Thoracic aorta (tissue), 2 donors: ENCODE data around the gene SEC14L5. TPM values are rescaled to one million over a fixed set of nuclear protein-coding genes. Genes with fewer than 3 reads are reported as not detected.

Experiments
- ATAC-seq: fragments of 150-250 bp; one replicate; pipeline ENCODE4 v1.8.0; 2017; ENCODE audit warnings: low read depth; ENCODE audit not compliant: insufficient number of reproducible peaks, low FRiP score
- DNase-seq: peaks from one replicate; pipeline ENCODE4 v3.0.0-alpha.2; 2020; ENCODE audit warnings: low spot score
- H3K27ac ChIP-seq, 2 donors: fragments of 200-600 bp; sonication (generic); 1 replicate in 1 of 2; 2 replicates in 1 of 2; pipeline ENCODE4 v1.5.1; 2016; ENCODE audit warnings: mild to moderate bottlenecking in 2 of 2, moderate library complexity in 2 of 2
- H3K27me3 ChIP-seq: fragments of 200-600 bp; sonication (generic); replicated peaks from 2 replicates; pipeline ENCODE4 v1.6.0; 2016; ENCODE audit warnings: mild to moderate bottlenecking; ENCODE audit not compliant: insufficient read depth
- H3K36me3 ChIP-seq: fragments of 200-600 bp; sonication (generic); one replicate; pipeline ENCODE4 v1.5.1; 2016
- H3K4me1 ChIP-seq, 2 donors: fragments of 200-600 bp; sonication (generic); 1 replicate in 1 of 2; 2 replicates in 1 of 2; pipeline versions ENCODE4 v1.5.1 to v1.6.0; 2016; ENCODE audit warnings: low read depth in 2 of 2, mild to moderate bottlenecking in 1 of 2; ENCODE audit not compliant: control insufficient read depth in 1 of 2
- H3K4me3 ChIP-seq: fragments of 200-600 bp; sonication (generic); 2 replicates; pipeline ENCODE4 v1.5.1; 2016; ENCODE audit warnings: mild to moderate bottlenecking
- H3K9me3 ChIP-seq: fragments of 200-600 bp; sonication (generic); 2 replicates; pipeline ENCODE4 v1.5.1; 2016
- CTCF ChIP-seq: fragments of 200-600 bp; sonication (generic); IDR thresholded peaks from one replicate; pipeline ENCODE4 v1.5.1; 2019; ENCODE audit warnings: antibody characterized with exemption
- total RNA-seq, 2 donors: library from RNA; depleted of rRNA; stranded (reverse); fragments of >200 nt; gene quantifications; one replicate each; pipeline versions ENCODE4 v1.1.0 to v1.2.3, GENCODE V29; 2016

Gene SEC14L5
- total RNA-seq, 2 donors from 2014 or later = 0.92 to 4.6 TPM

GRCh38 chr16:5026664-5027063 lies 68.5 kb downstream of the SEC14L5 start:
- Histone ChIP-seq H3K27me3 (no peaks in the 10 kb centered on the region), H3K36me3 (peaks cover 4% of the 10 kb centered on the region), H3K4me1 (no peaks in the 10 kb centered on the region), H3K27ac (no peak overlapping the region), H3K4me3 (no peak overlapping the region), H3K9me3 (no peaks in the 10 kb centered on the region)
- DNase-seq (no peak), ATAC-seq (no peak)
- TF ChIP-seq CTCF = no peak

- Histone ChIP-seq H3K27ac (no peak overlapping the region), H3K9me3 (no peaks in the 10 kb centered on the region), H3K27me3 (no peaks in the 10 kb centered on the region), H3K4me1 (peaks cover 0 to under 1% of the 10 kb centered on the region in 2 donors), H3K4me3 (no peak overlapping the region), H3K36me3 (peaks cover 4% of the 10 kb centered on the region)
- DNase-seq (no peak), ATAC-seq (no peak)
- no peak for TF ChIP-seq CTCF
Observed at GRCh38 chr16:5027086-5027485, 69.0 kb downstream of the SEC14L5 start.

- DNase-seq (no peak), ATAC-seq (no peak)
- H3K4me1 ChIP-seq = peaks cover 0 to 7% of the 10 kb centered on the region in 2 donors
- peaks cover 4% of the 10 kb centered on the region for H3K36me3 ChIP-seq
- H3K27ac ChIP-seq = no peak overlapping the region
- H3K4me3 ChIP-seq = no peak overlapping the region
- H3K9me3 ChIP-seq = no peaks in the 10 kb centered on the region
- H3K27me3 ChIP-seq = no peaks in the 10 kb centered on the region
- no peak for TF ChIP-seq CTCF
Observed at GRCh38 chr16:5027575-5028235, 69.6 kb downstream of the SEC14L5 start.

GRCh38 chr16:5028950-5029475 lies 70.9 kb downstream of the SEC14L5 start:
- H3K4me1 ChIP-seq = peaks cover under 1 to 13% of the 10 kb centered on the region in 2 donors
- no peak for ATAC-seq
- no peaks in the 10 kb centered on the region for H3K27me3 ChIP-seq
- no peak for TF ChIP-seq CTCF
- H3K4me3 ChIP-seq = no peak overlapping the region
- no peaks in the 10 kb centered on the region for H3K9me3 ChIP-seq
- H3K36me3 ChIP-seq = peaks cover 4% of the 10 kb centered on the region
- H3K27ac ChIP-seq = no peak overlapping the region
- no peak for DNase-seq

- Histone ChIP-seq H3K9me3 (no peaks in the 10 kb centered on the region), H3K4me3 (no peak overlapping the region), H3K27me3 (no peaks in the 10 kb centered on the region), H3K4me1 (peaks cover 4 to 19% of the 10 kb centered on the region in 2 donors), H3K27ac (no peak overlapping the region), H3K36me3 (peaks cover 4% of the 10 kb centered on the region)
- no peak for ATAC-seq
- TF ChIP-seq CTCF = no peak
- DNase-seq = no peak
Observed at GRCh38 chr16:5030251-5030870, 72.2 kb downstream of the SEC14L5 start.
